ENCODE data around the gene CCDC102A. TPM values are rescaled to one million over a fixed set of nuclear protein-coding genes. Genes with fewer than 3 reads are reported as not detected.

The CCDC102A gene
- total RNA-seq, 2 donors from 2014 or later: 10.6 to 22.4 TPM

DNA sequence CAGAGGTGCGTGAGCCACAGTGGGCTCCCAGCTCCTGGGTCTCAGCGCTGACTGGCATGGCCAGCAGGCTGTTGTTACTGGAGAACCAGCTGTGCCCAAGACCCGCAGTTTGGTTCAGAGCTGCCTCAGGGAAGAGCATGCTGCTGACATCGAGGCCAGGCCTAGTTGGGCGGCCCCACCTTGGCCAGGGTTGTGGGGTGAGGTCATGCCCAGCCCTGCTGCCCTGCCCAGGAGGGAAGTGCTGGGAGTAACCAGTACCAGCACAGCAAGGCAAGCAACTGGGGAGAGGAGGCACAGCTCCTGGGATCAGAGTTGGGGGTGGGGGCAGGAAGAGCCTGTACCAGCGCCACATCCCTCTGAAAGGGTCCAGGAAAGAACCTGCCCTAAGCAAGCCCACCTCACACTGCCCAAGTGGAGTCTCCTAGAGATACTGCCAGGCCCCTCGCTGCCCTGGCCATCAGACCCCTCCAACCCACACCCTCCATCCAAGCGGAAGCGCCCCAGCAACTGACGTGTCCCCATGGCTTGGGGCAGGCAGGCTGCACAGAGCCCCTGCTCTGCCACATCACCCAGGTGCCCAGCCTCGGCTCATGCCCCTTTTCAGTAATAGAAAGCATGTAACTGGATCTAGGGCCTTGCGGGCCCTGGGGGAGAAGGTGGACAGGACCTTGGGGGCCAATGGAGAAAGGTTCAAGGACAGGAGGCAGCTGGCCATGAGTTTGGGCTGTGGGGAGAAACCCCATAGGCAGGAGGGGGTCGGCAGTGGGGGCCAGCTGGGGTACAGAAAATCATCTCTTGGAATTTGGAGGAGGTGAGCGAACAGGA lies 51.1 kb downstream of the CCDC102A start:
- peak in 2 of 4 donors; percentile 34 to 58 for DNase-seq
- 35 to 54% methylated on average over 6 to 13 of the region's 14 CpGs for WGBS, 2 donors
- ATAC-seq: peak; percentile 8

GRCh38 chr16:57484515-57485005 lies 51.8 kb downstream of the CCDC102A start:
- ATAC-seq: no peak
- Histone ChIP-seq H3K27me3 (no peaks in the 10 kb centered on the region), H3K4me1 (peaks cover 55% of the 10 kb centered on the region), H3K27ac (peak overlapping the region in 3 of 4 donors; percentile 55 to 76 (median 68)), H3K4me3 (no peak overlapping the region), H3K9me3 (no peaks in the 10 kb centered on the region), H3K36me3 (replicated peaks in 1 of 2; ENCODE audit: insufficient read depth in 1 of 2, low read depth in 2 of 2) (no peaks in the 10 kb centered on the region)
- WGBS, 2 donors: 92 to 96% methylated on average over 7 to 8 of the region's 8 CpGs
- intact Hi-C loops (cut with DNase I): no loop called here
- TF ChIP-seq POLR2A (IDR thresholded peaks at IDR 0.05) (no peak), CTCF (IDR thresholded peaks at IDR 0.05) (no peak)
- no peak for DNase-seq

More for the DNA sequence above, 51.1 kb downstream of the CCDC102A start:
- Histone ChIP-seq H3K4me3 (peak overlapping the region; percentile 22 to 48), H3K4me1 (peaks cover 48% of the 10 kb centered on the region), H3K27me3 (no peaks in the 10 kb centered on the region), H3K9me3 (no peaks in the 10 kb centered on the region), H3K27ac (peak overlapping the region; percentile 68 to 76 (median 69)), H3K36me3 (replicated peaks in 1 of 2; ENCODE audit: insufficient read depth in 1 of 2, low read depth in 2 of 2) (no peaks in the 10 kb centered on the region)
- TF ChIP-seq CTCF (IDR thresholded peaks at IDR 0.05) (no peak), POLR2A (IDR thresholded peaks at IDR 0.05) (no peak)
- intact Hi-C loops (cut with DNase I): no loop called here

- H3K27ac ChIP-seq: peak overlapping the region in 2 of 4 donors; percentile 51 to 55
- DNase-seq (peak in 2 of 4 donors; percentile 32 to 41), ATAC-seq (no peak)
- H3K36me3 ChIP-seq (replicated peaks in 1 of 2; ENCODE audit: insufficient read depth in 1 of 2, low read depth in 2 of 2): no peaks in the 10 kb centered on the region
- intact Hi-C loops (cut with DNase I): no loop called here
- H3K4me3 ChIP-seq: no peak overlapping the region
- WGBS, 2 donors: 58 to 63% methylated on average over 7 to 18 of the region's 19 CpGs
- no peaks in the 10 kb centered on the region for H3K27me3 ChIP-seq
- H3K9me3 ChIP-seq: no peaks in the 10 kb centered on the region
- no peak for TF ChIP-seq POLR2A (IDR thresholded peaks at IDR 0.05)
- TF ChIP-seq CTCF (IDR thresholded peaks at IDR 0.05): no peak
- H3K4me1 ChIP-seq: peaks cover 62% of the 10 kb centered on the region
Observed at GRCh38 chr16:57483725-57484514, 52.5 kb downstream of the CCDC102A start.

DNA sequence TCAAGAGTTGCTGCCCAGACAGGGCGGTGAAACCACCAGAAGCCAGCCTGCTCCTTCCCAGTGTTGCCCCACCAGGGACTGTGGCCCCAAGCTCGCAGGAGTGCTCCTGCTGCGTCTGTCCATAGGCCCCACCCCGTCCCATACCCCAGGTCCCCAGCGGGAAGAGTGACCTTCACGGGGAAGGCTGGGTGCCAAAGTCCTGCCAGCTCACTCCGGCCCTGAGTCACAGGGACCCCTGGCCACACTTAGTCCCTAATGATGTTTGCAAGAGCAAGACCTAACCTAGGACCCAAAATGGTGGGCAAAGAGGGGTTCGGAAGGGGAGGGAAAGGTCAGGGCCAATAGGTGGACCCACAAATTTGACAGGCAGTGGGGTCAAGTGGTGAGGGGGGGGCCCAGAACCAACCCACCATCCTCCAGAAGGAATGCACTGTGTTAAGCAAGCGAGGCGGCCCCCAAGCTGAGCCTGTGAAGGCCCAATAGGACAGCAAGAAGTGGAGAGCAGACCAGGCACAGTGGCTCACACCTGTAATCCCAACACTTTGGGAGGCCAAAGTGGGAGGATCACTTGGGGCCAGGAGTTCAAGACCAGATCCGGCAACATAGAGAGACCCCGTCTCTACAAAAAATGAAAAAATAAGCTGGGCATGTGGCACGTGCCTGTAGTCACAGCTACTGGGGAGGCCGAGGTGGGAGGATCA lies 53.4 kb downstream of the CCDC102A start:
- Histone ChIP-seq H3K36me3 (replicated peaks in 1 of 2; ENCODE audit: insufficient read depth in 1 of 2, low read depth in 2 of 2) (no peaks in the 10 kb centered on the region), H3K4me3 (no peak overlapping the region), H3K27ac (peak overlapping the region in 2 of 4 donors; percentile 51 to 55), H3K4me1 (peaks cover 71% of the 10 kb centered on the region), H3K9me3 (no peaks in the 10 kb centered on the region), H3K27me3 (no peaks in the 10 kb centered on the region)
- WGBS, 2 donors: 62% methylated on average over 10 to 13 of the region's 14 CpGs
- DNase-seq (peak in 3 of 4 donors; percentile 31 to 57 (median 49)), ATAC-seq (no peak)
- intact Hi-C loops (cut with DNase I): no loop called here
- TF ChIP-seq POLR2A (IDR thresholded peaks at IDR 0.05) (no peak), CTCF (IDR thresholded peaks at IDR 0.05) (no peak)

Data from body of pancreas (tissue), 4 donors.